ENCODE data around the gene SOCS2. TPM values are rescaled to one million over a fixed set of nuclear protein-coding genes. Genes with fewer than 3 reads are reported as not detected.

The SOCS2 gene
- total and polyA plus RNA-seq, 10 donors = 5.3 to 32.3 (median 12.2) TPM

DNA sequence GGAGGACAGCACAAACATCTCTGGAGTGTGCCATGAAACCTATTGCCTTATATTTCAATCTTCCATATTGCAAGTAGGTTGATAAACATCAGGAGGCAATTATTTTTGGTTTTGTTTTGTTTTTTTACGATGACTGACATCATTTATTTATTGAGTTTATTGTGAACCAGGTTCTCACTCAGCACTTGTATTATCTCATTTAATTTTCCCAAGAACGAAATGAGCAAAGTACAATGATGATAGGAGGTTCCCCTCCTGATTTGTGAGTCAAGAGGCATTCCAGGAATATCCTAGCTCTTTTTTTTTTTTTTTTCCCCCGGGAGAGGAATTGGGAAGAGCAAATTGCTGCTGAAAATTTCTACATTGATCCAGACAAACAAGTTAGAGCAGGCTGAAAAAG is 4.7 kb downstream of the SOCS2 start:
- Histone ChIP-seq H3K4me3 (no peak overlapping the region), H3K9me3 (no peaks in the 10 kb centered on the region), H3K27me3 (replicated peaks in 1 of 7) (peaks cover 0 to 43% (median 14%) of the 10 kb centered on the region in 7 donors), H3K27ac (no peak overlapping the region), H3K36me3 (peaks cover 0 to 19% (median 0%) of the 10 kb centered on the region in 6 donors), H3K4me1 (peaks cover 12 to 30% (median 17%) of the 10 kb centered on the region in 6 donors)
- TF ChIP-seq POLR2A (IDR thresholded peaks at IDR 0.05) = no peak
- WGBS, 5 donors = 50 to 65% (median 62%) methylated on average over 3 of the region's 3 CpGs
- DNase-seq = no peak
- intact Hi-C loops (cut with DNase I; ENCODE audit: low total_unique reads) = loop anchor here (10.0 kb wide), 1 partner anchor 168 kb away; no protein-coding TSS in a partner anchor

GRCh38 chr12:93578221-93578620 is 5.7 kb downstream of the SOCS2 start:
- Histone ChIP-seq H3K27me3 (replicated peaks in 1 of 7) (peaks cover 0 to 33% (median 4%) of the 10 kb centered on the region in 7 donors), H3K4me1 (peaks cover 2 to 20% (median 7%) of the 10 kb centered on the region in 6 donors), H3K27ac (no peak overlapping the region), H3K9me3 (no peaks in the 10 kb centered on the region), H3K36me3 (peaks cover 0 to 19% (median 0%) of the 10 kb centered on the region in 6 donors), H3K4me3 (no peak overlapping the region)
- DNase-seq = no peak
- intact Hi-C loops (cut with DNase I; ENCODE audit: low total_unique reads) = loop anchor here (10.0 kb wide), 1 partner anchor 167 kb away; no protein-coding TSS in a partner anchor
- WGBS, 5 donors = 63 to 81% (median 70%) methylated on average over 5 of the region's 5 CpGs
- TF ChIP-seq POLR2AphosphoS5 (IDR thresholded peaks at IDR 0.05) (no peak), POLR2A (IDR thresholded peaks at IDR 0.05) (no peak)
- TF ChIP-seq, protein P1, sequence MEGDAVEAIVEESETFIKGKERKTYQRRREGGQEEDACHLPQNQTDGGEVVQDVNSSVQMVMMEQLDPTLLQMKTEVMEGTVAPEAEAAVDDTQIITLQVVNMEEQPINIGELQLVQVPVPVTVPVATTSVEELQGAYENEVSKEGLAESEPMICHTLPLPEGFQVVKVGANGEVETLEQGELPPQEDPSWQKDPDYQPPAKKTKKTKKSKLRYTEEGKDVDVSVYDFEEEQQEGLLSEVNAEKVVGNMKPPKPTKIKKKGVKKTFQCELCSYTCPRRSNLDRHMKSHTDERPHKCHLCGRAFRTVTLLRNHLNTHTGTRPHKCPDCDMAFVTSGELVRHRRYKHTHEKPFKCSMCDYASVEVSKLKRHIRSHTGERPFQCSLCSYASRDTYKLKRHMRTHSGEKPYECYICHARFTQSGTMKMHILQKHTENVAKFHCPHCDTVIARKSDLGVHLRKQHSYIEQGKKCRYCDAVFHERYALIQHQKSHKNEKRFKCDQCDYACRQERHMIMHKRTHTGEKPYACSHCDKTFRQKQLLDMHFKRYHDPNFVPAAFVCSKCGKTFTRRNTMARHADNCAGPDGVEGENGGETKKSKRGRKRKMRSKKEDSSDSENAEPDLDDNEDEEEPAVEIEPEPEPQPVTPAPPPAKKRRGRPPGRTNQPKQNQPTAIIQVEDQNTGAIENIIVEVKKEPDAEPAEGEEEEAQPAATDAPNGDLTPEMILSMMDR (IDR thresholded peaks at IDR 0.05 in 8 of 11, conservative IDR thresholded peaks at IDR 0.05 in 3 of 11) = no peak

- TF ChIP-seq POLR2AphosphoS5 (IDR thresholded peaks at IDR 0.05) (no peak), POLR2A (IDR thresholded peaks at IDR 0.05) (no peak)
- TF ChIP-seq, protein P1 (IDR thresholded peaks at IDR 0.05 in 8 of 11, conservative IDR thresholded peaks at IDR 0.05 in 3 of 11) = no peak
- H3K36me3 ChIP-seq = peaks cover 0 to 10% (median 0%) of the 10 kb centered on the region in 6 donors
- H3K9me3 ChIP-seq = no peaks in the 10 kb centered on the region
- intact Hi-C loops (cut with DNase I; ENCODE audit: low total_unique reads) = loop anchor here (10.0 kb wide), 1 partner anchor 104 kb away; no protein-coding TSS in a partner anchor
- H3K4me3 ChIP-seq = no peak overlapping the region
- H3K27ac ChIP-seq = no peak overlapping the region
- H3K27me3 ChIP-seq (replicated peaks in 1 of 7) = peaks cover 0 to 17% (median 0%) of the 10 kb centered on the region in 7 donors
- H3K4me1 ChIP-seq = no peaks in the 10 kb centered on the region
- DNase-seq = no peak
Measured at GRCh38 chr12:93580682-93581081, 8.2 kb downstream of the SOCS2 start.

GRCh38 chr12:93581370-93581769 is 8.9 kb downstream of the SOCS2 start:
- Histone ChIP-seq H3K27me3 (replicated peaks in 1 of 7) (peaks cover 0 to 13% (median 0%) of the 10 kb centered on the region in 7 donors), H3K27ac (no peak overlapping the region), H3K9me3 (no peaks in the 10 kb centered on the region), H3K4me3 (no peak overlapping the region), H3K36me3 (peaks cover 0 to 5% (median 0%) of the 10 kb centered on the region in 6 donors), H3K4me1 (no peaks in the 10 kb centered on the region)
- DNase-seq = no peak
- 46 to 65% (median 53%) methylated on average over 2 of the region's 2 CpGs for WGBS, 5 donors
- TF ChIP-seq, protein P1 (IDR thresholded peaks at IDR 0.05 in 8 of 11, conservative IDR thresholded peaks at IDR 0.05 in 3 of 11) = no peak
- no peak for TF ChIP-seq POLR2AphosphoS5 (IDR thresholded peaks at IDR 0.05)
- TF ChIP-seq POLR2A (IDR thresholded peaks at IDR 0.05) = no peak
- intact Hi-C loops (cut with DNase I; ENCODE audit: low total_unique reads) = loop anchor here (10.0 kb wide), 1 partner anchor 103 kb away; no protein-coding TSS in a partner anchor

Measured in spleen (tissue), 11 donors.